NCI-H526 treated with DMSO at 0.1 percent for 48 hours (cell line): ENCODE measurements around the gene RAB3GAP2.
"Not testable (repeated sequence)": the region's sequence is repeated elsewhere in the genome, so short reads cannot be mapped to it uniquely, and the experiment has no call there.

Source experiments
- DNase-seq: peaks from one replicate; lab custom pipeline; 2025; lab: John Stamatoyannopoulos, UW

RAB3GAP2 gene

GRCh38 chr1:220290140-220290761 is 18.0 kb upstream of the RAB3GAP2 start:
- no peak for DNase-seq

GRCh38 chr1:220287129-220287528 is 14.9 kb upstream of the RAB3GAP2 start:
- DNase-seq: no peak

GRCh38 chr1:220283625-220284024 is 11.4 kb upstream of the RAB3GAP2 start:
- DNase-seq: no peak

GRCh38 chr1:220281159-220281574 is 8.9 kb upstream of the RAB3GAP2 start:
- no peak for DNase-seq

GRCh38 chr1:220280249-220280648 is 8.0 kb upstream of the RAB3GAP2 start:
- DNase-seq: no peak

GRCh38 chr1:220278991-220279390 is 6.7 kb upstream of the RAB3GAP2 start:
- DNase-seq: no peak

GRCh38 chr1:220275430-220275829 is 3.2 kb upstream of the RAB3GAP2 start:
- DNase-seq: no peak

- no peak for DNase-seq
Observed at GRCh38 chr1:220274251-220274855, 2.1 kb upstream of the RAB3GAP2 start.

- no peak for DNase-seq
Observed at GRCh38 chr1:220272841-220273090, 513 bp upstream of the RAB3GAP2 start.

GRCh38 chr1:220271706-220272046 is 577 bp downstream of the RAB3GAP2 start:
- no peak for DNase-seq

GRCh38 chr1:220269036-220269435 is 3.2 kb downstream of the RAB3GAP2 start:
- no peak for DNase-seq

- DNase-seq: no peak
Observed at GRCh38 chr1:220267630-220268029, 4.6 kb downstream of the RAB3GAP2 start.

GRCh38 chr1:220260228-220260627 is 12.0 kb downstream of the RAB3GAP2 start:
- not testable (repeated sequence) for DNase-seq

- DNase-seq: not testable (repeated sequence)
Observed at GRCh38 chr1:220259756-220260155, 12.5 kb downstream of the RAB3GAP2 start.

- not testable (repeated sequence) for DNase-seq
Observed at GRCh38 chr1:220256194-220256593, 16.1 kb downstream of the RAB3GAP2 start.

GRCh38 chr1:220255204-220255603 is 17.0 kb downstream of the RAB3GAP2 start:
- no peak for DNase-seq

GRCh38 chr1:220253290-220253689 is 19.0 kb downstream of the RAB3GAP2 start:
- DNase-seq: not testable (repeated sequence)

- no peak for DNase-seq
Observed at GRCh38 chr1:220251272-220251671, 21.0 kb downstream of the RAB3GAP2 start.

- DNase-seq: no peak
Observed at GRCh38 chr1:220250681-220251080, 21.6 kb downstream of the RAB3GAP2 start.

GRCh38 chr1:220249522-220249921 is 22.7 kb downstream of the RAB3GAP2 start:
- DNase-seq: no peak

GRCh38 chr1:220248715-220249265 is 23.5 kb downstream of the RAB3GAP2 start:
- not testable (repeated sequence) for DNase-seq

- not testable (repeated sequence) for DNase-seq
Observed at GRCh38 chr1:220245900-220246299, 26.4 kb downstream of the RAB3GAP2 start.

- DNase-seq: no peak
Observed at GRCh38 chr1:220243947-220244346, 28.3 kb downstream of the RAB3GAP2 start.

GRCh38 chr1:220241072-220241663 is 31.1 kb downstream of the RAB3GAP2 start:
- no peak for DNase-seq
